Heart right ventricle (tissue), 16 donors: ENCODE measurements around the gene SMARCA2. TPM values are rescaled to one million over a fixed set of nuclear protein-coding genes. Genes with fewer than 3 reads are reported as not detected.

ENCODE experiments used
- ATAC-seq, 8 donors: fragments of 200-7000 bp; cut with Tn5 transposase; one replicate each; pipeline ENCODE4 v1.9.1; 2020; ENCODE audit warnings: mild to moderate bottlenecking in 8 of 8, moderate library complexity in 8 of 8, moderate number of reproducible peaks in 1 of 8
- DNase-seq, 2 donors: peaks; one replicate each; pipeline ENCODE4 v3.0.0-alpha.2; 2020
- H3K27ac ChIP-seq, 10 donors: fragments of 200-600 bp; sonication (generic) in 2 of 10; one replicate each; pipeline versions ENCODE4 v1.5.0 to v1.8.0; 2020 to 2022; ENCODE audit warnings: mild to moderate bottlenecking in 3 of 10
- H3K27me3 ChIP-seq, 7 donors: fragments of 200-600 bp; one replicate each; pipeline ENCODE4 v1.8.0; 2021 to 2022; ENCODE audit warnings: mild to moderate bottlenecking in 2 of 7
- H3K36me3 ChIP-seq, 9 donors: fragments of 200-600 bp; sonication (generic) in 1 of 9; one replicate each; pipeline versions ENCODE4 v1.5.0 to v1.8.0; 2020 to 2022; ENCODE audit warnings: mild to moderate bottlenecking in 2 of 9
- H3K4me1 ChIP-seq, 9 donors: fragments of 200-600 bp; sonication (generic) in 1 of 9; one replicate each; pipeline versions ENCODE4 v1.5.0 to v1.8.0; 2020 to 2022; ENCODE audit warnings: mild to moderate bottlenecking in 4 of 9
- H3K4me3 ChIP-seq, 10 donors: fragments of 200-600 bp; sonication (generic) in 2 of 10; one replicate each; pipeline versions ENCODE4 v1.5.0 to v1.8.0; 2020 to 2022; ENCODE audit warnings: mild to moderate bottlenecking in 7 of 10, moderate library complexity in 2 of 10
- H3K9me3 ChIP-seq, 11 donors: fragments of 200-600 bp in 10 of 11; sonication (generic) in 2 of 11; one replicate each; pipeline versions ENCODE4 v1.5.0 to v1.8.0; 2013 to 2022; ENCODE audit warnings: mild to moderate bottlenecking in 2 of 11, control low read depth in 1 of 11, moderate library complexity in 1 of 11
- WGBS, 2 donors: extraction: QIAGEN DNeasy Blood & Tissue Kit; methylation state at CpG; one replicate each; pipeline ENCODE4 v1.1.7; 2013; ENCODE audit warnings: inconsistent platforms in 1 of 2; 5-methylcytosine and 5-hydroxymethylcytosine counted together
- intact Hi-C, 10 donors: fragments of 100-400 bp; cut with DNase I; formaldehyde crosslinking; loops; one replicate each; pipeline versions ENCODE4 v1.11.1 to v1.14.2; 2022
- polyA plus RNA-seq, 2 donors: library from polyadenylated mRNA; stranded (reverse); fragments of 200-250 nt; gene quantifications; one replicate each; pipeline ENCODE4 v1.2.3, GENCODE V29; 2013
- total RNA-seq, 10 donors: library from RNA; stranded (reverse); fragmentation: NEBNext Ultra II Directional in 3 of 10; extraction: Animal tissue kit (Norgen Biotek cat#: 25700) in 3 of 10; gene quantifications; one replicate each; pipeline versions ENCODE4 v1.2.1 to v1.2.4, GENCODE V29; 2021 to 2023
- TF ChIP-seq, protein P1 (sequence below), 9 donors: fragments of 200-600 bp; sonication (generic) in 2 of 9; IDR thresholded peaks; one replicate each; pipeline versions ENCODE4 v1.5.0 to v1.8.0; 2021 to 2022; ENCODE audit warnings: antibody characterized with exemption in 9 of 9, mild to moderate bottlenecking in 5 of 9, moderate library complexity in 1 of 9
- donor health status: Arrhythmogenic right ventricular cardiomyopathy.
- donor health status: ischemic (EF 13 %, LVEDD 7.1; RV severe dilation, severe dysfunction).
- donor health status: healthy with polysubstance abuse.
- donor health status: DM: no; HTN: yes; CAD: no.
- donor health status: DM: no; HTN: no; CAD: no.
- donor health status: ischemic (EF 25% LVEDD 6.9; RV normal size, moderate dysfunction).
- donor health status: ischemic (EF 25% LVEDD 5.7; RV mildly dilated, moderate dysfunction).
- donor health status: healthy.
- donor health status: DM: yes; HTN: yes; CAD: no.
- donor health status: Ischemic cardiomyopathy.
- donor health status: ischemic (EF 35%, LVEDD 5.7; RV mildly dilated, moderate dysfunction).
- donor health status: nonischemic (EF 11% LVEDD 7.7; RV severe dilation, severe dysfunction).
- donor health status: DM: yes; HTN: yes; CAD: no.
- donor health status: PGD.
- donor health status: ischemic (EF 29% LVEDD 5.4; RV normal size, mild dysfunction).
- donor health status: nonischemic (EF 23%, LVEDD 6.1; RV moderate dilation, normal function).

The SMARCA2 gene
- total and polyA plus RNA-seq, 12 donors = 26.5 to 140 (median 105) TPM

DNA sequence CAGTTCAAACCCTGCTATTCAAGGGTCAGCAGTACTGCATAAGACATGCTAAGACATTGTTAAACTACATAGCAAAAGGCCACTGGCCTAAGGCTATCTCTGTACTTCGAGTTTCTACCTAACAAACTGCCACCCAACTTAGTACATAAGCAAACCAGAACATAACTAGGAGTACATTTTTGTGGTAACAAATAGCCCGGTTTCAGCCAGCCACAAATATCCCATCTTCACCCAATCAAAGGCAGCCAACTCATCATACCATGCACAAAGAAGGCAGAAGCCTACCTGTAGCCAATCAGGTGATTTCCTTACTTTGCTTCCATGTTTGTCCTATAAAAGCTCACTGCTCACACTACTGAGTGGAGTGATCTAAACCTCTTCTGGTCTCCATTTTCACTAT is 201.4 kb downstream of the SMARCA2 start:
- intact Hi-C loops = loop anchor here in 1 of 10 donors (5.0 kb wide), 1 partner anchor 839 kb away; no protein-coding TSS in a partner anchor
- H3K4me1 ChIP-seq = peaks cover 0 to 11% (median 6%) of the 10 kb centered on the region in 9 donors
- H3K36me3 ChIP-seq = no peaks in the 10 kb centered on the region
- no peaks in the 10 kb centered on the region for H3K9me3 ChIP-seq
- TF ChIP-seq, protein P1, sequence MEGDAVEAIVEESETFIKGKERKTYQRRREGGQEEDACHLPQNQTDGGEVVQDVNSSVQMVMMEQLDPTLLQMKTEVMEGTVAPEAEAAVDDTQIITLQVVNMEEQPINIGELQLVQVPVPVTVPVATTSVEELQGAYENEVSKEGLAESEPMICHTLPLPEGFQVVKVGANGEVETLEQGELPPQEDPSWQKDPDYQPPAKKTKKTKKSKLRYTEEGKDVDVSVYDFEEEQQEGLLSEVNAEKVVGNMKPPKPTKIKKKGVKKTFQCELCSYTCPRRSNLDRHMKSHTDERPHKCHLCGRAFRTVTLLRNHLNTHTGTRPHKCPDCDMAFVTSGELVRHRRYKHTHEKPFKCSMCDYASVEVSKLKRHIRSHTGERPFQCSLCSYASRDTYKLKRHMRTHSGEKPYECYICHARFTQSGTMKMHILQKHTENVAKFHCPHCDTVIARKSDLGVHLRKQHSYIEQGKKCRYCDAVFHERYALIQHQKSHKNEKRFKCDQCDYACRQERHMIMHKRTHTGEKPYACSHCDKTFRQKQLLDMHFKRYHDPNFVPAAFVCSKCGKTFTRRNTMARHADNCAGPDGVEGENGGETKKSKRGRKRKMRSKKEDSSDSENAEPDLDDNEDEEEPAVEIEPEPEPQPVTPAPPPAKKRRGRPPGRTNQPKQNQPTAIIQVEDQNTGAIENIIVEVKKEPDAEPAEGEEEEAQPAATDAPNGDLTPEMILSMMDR (IDR thresholded peaks at IDR 0.05) = no peak
- DNase-seq (no peak), ATAC-seq (no peak)
- H3K27me3 ChIP-seq = no peaks in the 10 kb centered on the region
- H3K27ac ChIP-seq = no peak overlapping the region
- no peak overlapping the region for H3K4me3 ChIP-seq
- WGBS, 2 donors = 90 to 94% methylated on average over 2 of the region's 2 CpGs

DNA sequence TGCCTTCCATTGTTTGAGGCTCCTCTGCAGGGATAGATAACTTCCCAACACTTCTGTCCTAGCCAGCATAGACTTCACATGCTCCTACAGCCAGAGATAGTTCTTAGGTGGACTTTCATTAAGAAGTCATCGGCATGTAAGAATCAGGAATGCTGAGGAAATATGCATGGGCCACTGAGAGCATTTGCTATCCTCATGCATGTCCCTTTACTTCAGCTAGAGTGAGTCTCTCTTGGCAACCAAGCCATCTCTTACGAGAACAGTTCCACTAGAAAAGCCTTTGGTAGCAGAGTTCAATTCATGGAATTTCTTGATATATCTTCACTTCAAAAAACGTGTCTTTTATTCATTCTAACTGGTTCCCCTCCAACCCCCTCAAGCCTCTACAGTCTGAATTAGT is 202.4 kb downstream of the SMARCA2 start:
- H3K27ac ChIP-seq = no peak overlapping the region
- no peak overlapping the region for H3K4me3 ChIP-seq
- 85 to 86% methylated on average over 3 of the region's 3 CpGs for WGBS, 2 donors
- H3K4me1 ChIP-seq = peaks cover 0 to 11% (median 6%) of the 10 kb centered on the region in 9 donors
- TF ChIP-seq, protein P1 (IDR thresholded peaks at IDR 0.05) = no peak
- ATAC-seq (no peak), DNase-seq (no peak)
- no peaks in the 10 kb centered on the region for H3K9me3 ChIP-seq
- intact Hi-C loops = loop anchor here in 1 of 10 donors (5.0 kb wide), 1 partner anchor 840 kb away; no protein-coding TSS in a partner anchor
- H3K36me3 ChIP-seq = no peaks in the 10 kb centered on the region
- no peaks in the 10 kb centered on the region for H3K27me3 ChIP-seq

DNA sequence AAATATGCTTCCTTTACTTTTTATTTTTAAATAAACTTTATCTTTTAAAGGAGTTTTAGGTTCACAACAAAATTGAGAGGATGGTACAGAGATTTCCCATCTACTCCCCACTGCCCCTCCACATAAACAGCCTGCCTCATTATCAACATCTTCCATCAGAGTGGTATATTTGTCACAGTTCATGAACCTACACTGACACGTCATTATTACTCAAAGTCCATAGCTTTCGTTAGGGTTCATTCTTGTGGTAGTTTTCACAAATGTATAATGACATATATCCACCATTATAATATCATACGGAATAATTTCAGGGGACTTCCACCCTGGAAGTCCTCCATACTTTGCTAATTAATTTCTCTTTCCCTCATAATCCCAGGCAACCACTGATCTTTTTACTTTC is 204.9 kb downstream of the SMARCA2 start:
- TF ChIP-seq, protein P1 (IDR thresholded peaks at IDR 0.05) = no peak
- Histone ChIP-seq H3K4me3 (no peak overlapping the region), H3K27ac (no peak overlapping the region), H3K9me3 (peaks cover 0 to 6% (median 0%) of the 10 kb centered on the region in 11 donors), H3K27me3 (no peaks in the 10 kb centered on the region), H3K36me3 (no peaks in the 10 kb centered on the region), H3K4me1 (peaks cover 0 to 3% (median 0%) of the 10 kb centered on the region in 9 donors)
- 63 to 96% methylated on average over 3 of the region's 3 CpGs for WGBS, 2 donors
- no peak for ATAC-seq
- intact Hi-C loops = no loop called here
- no peak for DNase-seq

DNA sequence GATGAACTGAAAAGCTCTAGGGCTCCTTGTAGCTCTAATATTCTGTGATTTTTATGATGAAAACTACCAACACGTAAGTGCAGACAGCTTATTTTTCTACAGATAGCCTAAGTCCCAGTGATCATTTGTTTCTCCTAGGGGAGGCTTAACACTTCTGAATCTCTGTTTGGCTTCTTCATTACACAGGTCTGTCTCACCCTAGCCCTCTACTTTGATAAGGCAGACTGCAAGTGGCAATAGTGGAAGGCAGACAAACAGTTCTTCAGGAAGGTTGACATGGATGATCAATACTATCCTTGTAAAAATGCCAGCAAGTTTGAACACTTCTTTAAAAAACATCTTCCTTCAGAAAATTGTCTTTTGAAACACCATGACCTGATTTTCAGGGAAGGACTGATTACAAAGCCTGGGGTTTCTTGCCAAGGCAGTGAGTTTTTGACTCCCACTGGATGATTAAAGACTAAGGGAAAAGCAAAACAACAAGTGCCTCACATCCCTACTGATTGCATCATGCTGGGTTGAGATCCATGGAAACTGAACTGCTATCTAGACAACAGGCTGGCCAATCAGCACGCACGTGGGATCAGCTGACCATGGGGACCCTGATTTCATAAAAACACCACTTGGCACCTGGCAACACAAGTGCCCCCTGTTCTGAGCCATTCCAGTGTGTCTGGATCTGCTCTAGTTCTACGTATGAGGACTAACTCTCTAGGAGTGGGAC is 212.2 kb downstream of the SMARCA2 start:
- no peak overlapping the region for H3K27ac ChIP-seq
- TF ChIP-seq, protein P1 (IDR thresholded peaks at IDR 0.05) = no peak
- 67 to 80% methylated on average over 4 of the region's 4 CpGs for WGBS, 2 donors
- H3K9me3 ChIP-seq = peaks cover 0 to 6% (median 0%) of the 10 kb centered on the region in 11 donors
- H3K36me3 ChIP-seq = no peaks in the 10 kb centered on the region
- no peak for DNase-seq
- peak in 4 of 8 donors; percentile 35 to 64 (median 55) for ATAC-seq
- H3K27me3 ChIP-seq = no peaks in the 10 kb centered on the region
- intact Hi-C loops = no loop called here
- H3K4me1 ChIP-seq = peaks cover 0 to 26% (median 17%) of the 10 kb centered on the region in 9 donors
- H3K4me3 ChIP-seq = no peak overlapping the region
